SK-N-SH (cell line): ENCODE data around the gene CEBPZ.

Experiments
- ELF1 ChIP-seq: IDR thresholded peaks from 2 replicates; pipeline ENCODE4 v1.4.0; 2012
- EP300 ChIP-seq, 2 experiments: IDR thresholded peaks; 2 replicates each; pipeline versions ENCODE4 v1.4.0 to v1.6.1; 2012; ENCODE audit warnings: borderline replicate concordance in 1 of 2, low read depth in 1 of 2, low read length in 1 of 2
- EZH2phosphoT487 ChIP-seq: fragments of 200-600 bp; sonication (generic); IDR thresholded peaks from 2 replicates; pipeline ENCODE4 v1.6.1; 2017; ENCODE audit warnings: low read depth, mixed run types, mild to moderate bottlenecking, antibody characterized with exemption, moderate library complexity, borderline replicate concordance
- FOSL2 ChIP-seq: IDR thresholded peaks from 2 replicates; pipeline ENCODE4 v1.4.0; 2012; ENCODE audit warnings: low read depth, mild to moderate bottlenecking, moderate library complexity, borderline replicate concordance
- GABPA ChIP-seq: IDR thresholded peaks from 2 replicates; pipeline ENCODE4 v1.4.0; 2012; ENCODE audit warnings: low read depth, mild to moderate bottlenecking
- NRF1 ChIP-seq: IDR thresholded peaks from 2 replicates; pipeline ENCODE4 v1.6.1; 2012; ENCODE audit warnings: low read depth, mild to moderate bottlenecking, low read length
- RXRA ChIP-seq: IDR thresholded peaks from 2 replicates; pipeline ENCODE4 v1.4.0; 2012; ENCODE audit warnings: low read depth, mild to moderate bottlenecking, borderline replicate concordance
- SMC3 ChIP-seq: IDR thresholded peaks from 2 replicates; pipeline ENCODE4 v1.6.1; 2012; ENCODE audit warnings: low read depth, low read length, improper control_type of control experiment
- TAF1 ChIP-seq: IDR thresholded peaks from 2 replicates; pipeline ENCODE4 v1.6.1; 2012; ENCODE audit warnings: low read depth, mild to moderate bottlenecking, low read length, moderate library complexity, borderline replicate concordance
- TEAD4 ChIP-seq: IDR thresholded peaks from 2 replicates; pipeline ENCODE4 v1.4.0; 2012; ENCODE audit warnings: mild to moderate bottlenecking, borderline replicate concordance; ENCODE audit not compliant: insufficient read depth
- TF ChIP-seq, protein P1 (sequence below): fragments of 200-600 bp; sonication (generic); IDR thresholded peaks from 2 replicates; pipeline ENCODE4 v1.6.1; 2017; ENCODE audit warnings: antibody characterized with exemption, mild to moderate bottlenecking, moderate library complexity
- TF ChIP-seq, protein P2 (sequence below): IDR thresholded peaks from 2 replicates; pipeline ENCODE4 v1.4.0; 2012; ENCODE audit warnings: low read depth
- TF ChIP-seq, protein P3 (sequence below): IDR thresholded peaks from 2 replicates; pipeline ENCODE4 v1.6.1; 2012; ENCODE audit warnings: mild to moderate bottlenecking, low read depth, low read length, moderate library complexity

DNA sequence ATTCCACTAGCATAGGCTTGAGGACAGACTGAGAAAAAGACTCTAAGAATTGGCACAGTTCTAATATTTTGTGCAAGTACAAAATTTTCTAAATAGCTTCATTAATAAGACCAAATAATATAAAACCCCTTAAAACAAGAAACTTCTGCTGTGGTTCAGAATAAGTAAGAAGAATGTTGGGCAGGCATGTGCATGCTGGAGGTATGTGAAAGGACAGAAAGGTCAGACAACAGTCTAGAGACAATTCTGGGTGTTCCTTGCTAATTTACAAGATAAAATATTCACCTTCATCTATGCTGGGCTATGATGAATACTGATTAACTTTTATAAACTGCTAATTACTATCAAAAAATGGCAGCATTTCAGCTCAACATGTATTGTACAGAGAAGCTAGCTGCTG lies 20.2 kb downstream of the CEBPZ start:
- TF ChIP-seq, protein P1, sequence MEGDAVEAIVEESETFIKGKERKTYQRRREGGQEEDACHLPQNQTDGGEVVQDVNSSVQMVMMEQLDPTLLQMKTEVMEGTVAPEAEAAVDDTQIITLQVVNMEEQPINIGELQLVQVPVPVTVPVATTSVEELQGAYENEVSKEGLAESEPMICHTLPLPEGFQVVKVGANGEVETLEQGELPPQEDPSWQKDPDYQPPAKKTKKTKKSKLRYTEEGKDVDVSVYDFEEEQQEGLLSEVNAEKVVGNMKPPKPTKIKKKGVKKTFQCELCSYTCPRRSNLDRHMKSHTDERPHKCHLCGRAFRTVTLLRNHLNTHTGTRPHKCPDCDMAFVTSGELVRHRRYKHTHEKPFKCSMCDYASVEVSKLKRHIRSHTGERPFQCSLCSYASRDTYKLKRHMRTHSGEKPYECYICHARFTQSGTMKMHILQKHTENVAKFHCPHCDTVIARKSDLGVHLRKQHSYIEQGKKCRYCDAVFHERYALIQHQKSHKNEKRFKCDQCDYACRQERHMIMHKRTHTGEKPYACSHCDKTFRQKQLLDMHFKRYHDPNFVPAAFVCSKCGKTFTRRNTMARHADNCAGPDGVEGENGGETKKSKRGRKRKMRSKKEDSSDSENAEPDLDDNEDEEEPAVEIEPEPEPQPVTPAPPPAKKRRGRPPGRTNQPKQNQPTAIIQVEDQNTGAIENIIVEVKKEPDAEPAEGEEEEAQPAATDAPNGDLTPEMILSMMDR, result no peak
- TF ChIP-seq TAF1, result no peak
- TF ChIP-seq EP300 (IDR thresholded peaks at IDR 0.05; ENCODE audit: borderline replicate concordance in 1 of 2, low read depth in 1 of 2, low read length in 1 of 2), result no peak
- no peak for TF ChIP-seq SMC3
- TF ChIP-seq RXRA, result no peak
- no peak for TF ChIP-seq EZH2phosphoT487
- TF ChIP-seq, protein P2, sequence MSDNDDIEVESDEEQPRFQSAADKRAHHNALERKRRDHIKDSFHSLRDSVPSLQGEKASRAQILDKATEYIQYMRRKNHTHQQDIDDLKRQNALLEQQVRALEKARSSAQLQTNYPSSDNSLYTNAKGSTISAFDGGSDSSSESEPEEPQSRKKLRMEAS, result no peak
- TF ChIP-seq, protein P3, sequence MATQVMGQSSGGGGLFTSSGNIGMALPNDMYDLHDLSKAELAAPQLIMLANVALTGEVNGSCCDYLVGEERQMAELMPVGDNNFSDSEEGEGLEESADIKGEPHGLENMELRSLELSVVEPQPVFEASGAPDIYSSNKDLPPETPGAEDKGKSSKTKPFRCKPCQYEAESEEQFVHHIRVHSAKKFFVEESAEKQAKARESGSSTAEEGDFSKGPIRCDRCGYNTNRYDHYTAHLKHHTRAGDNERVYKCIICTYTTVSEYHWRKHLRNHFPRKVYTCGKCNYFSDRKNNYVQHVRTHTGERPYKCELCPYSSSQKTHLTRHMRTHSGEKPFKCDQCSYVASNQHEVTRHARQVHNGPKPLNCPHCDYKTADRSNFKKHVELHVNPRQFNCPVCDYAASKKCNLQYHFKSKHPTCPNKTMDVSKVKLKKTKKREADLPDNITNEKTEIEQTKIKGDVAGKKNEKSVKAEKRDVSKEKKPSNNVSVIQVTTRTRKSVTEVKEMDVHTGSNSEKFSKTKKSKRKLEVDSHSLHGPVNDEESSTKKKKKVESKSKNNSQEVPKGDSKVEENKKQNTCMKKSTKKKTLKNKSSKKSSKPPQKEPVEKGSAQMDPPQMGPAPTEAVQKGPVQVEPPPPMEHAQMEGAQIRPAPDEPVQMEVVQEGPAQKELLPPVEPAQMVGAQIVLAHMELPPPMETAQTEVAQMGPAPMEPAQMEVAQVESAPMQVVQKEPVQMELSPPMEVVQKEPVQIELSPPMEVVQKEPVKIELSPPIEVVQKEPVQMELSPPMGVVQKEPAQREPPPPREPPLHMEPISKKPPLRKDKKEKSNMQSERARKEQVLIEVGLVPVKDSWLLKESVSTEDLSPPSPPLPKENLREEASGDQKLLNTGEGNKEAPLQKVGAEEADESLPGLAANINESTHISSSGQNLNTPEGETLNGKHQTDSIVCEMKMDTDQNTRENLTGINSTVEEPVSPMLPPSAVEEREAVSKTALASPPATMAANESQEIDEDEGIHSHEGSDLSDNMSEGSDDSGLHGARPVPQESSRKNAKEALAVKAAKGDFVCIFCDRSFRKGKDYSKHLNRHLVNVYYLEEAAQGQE, result no peak
- no peak for TF ChIP-seq TEAD4
- TF ChIP-seq NRF1, result no peak
- TF ChIP-seq ELF1, result no peak
- TF ChIP-seq FOSL2, result no peak
- no peak for TF ChIP-seq GABPA
